ENCODE measurements around the gene NACC2.

GRCh38 chr9:135988493-135988892 is 106.6 kb downstream of the NACC2 start:
- TF ChIP-seq CTCF (IDR thresholded peaks at IDR 0.05) = no peak
- TF ChIP-seq POLR2A (IDR thresholded peaks at IDR 0.05) = no peak
